Heart right ventricle (tissue), 16 donors: ENCODE data around the gene VPS51. TPM values are rescaled to one million over a fixed set of nuclear protein-coding genes. Genes with fewer than 3 reads are reported as not detected.
A peak's percentile ranks its signal among the peaks of the same experiment; 100 is the strongest.

Experiments used
- ATAC-seq, 8 donors: fragments of 200-7000 bp; cut with Tn5 transposase; one replicate each; pipeline ENCODE4 v1.9.1; 2020; ENCODE audit warnings: mild to moderate bottlenecking in 8 of 8, moderate library complexity in 8 of 8, moderate number of reproducible peaks in 1 of 8
- DNase-seq, 2 donors: peaks; one replicate each; pipeline ENCODE4 v3.0.0-alpha.2; 2020
- H3K27ac ChIP-seq, 10 donors: fragments of 200-600 bp; sonication (generic) in 2 of 10; one replicate each; pipeline versions ENCODE4 v1.5.0 to v1.8.0; 2020 to 2022; ENCODE audit warnings: mild to moderate bottlenecking in 3 of 10
- H3K27me3 ChIP-seq, 7 donors: fragments of 200-600 bp; one replicate each; pipeline ENCODE4 v1.8.0; 2021 to 2022; ENCODE audit warnings: mild to moderate bottlenecking in 2 of 7
- H3K36me3 ChIP-seq, 9 donors: fragments of 200-600 bp; sonication (generic) in 1 of 9; one replicate each; pipeline versions ENCODE4 v1.5.0 to v1.8.0; 2020 to 2022; ENCODE audit warnings: mild to moderate bottlenecking in 2 of 9
- H3K4me1 ChIP-seq, 9 donors: fragments of 200-600 bp; sonication (generic) in 1 of 9; one replicate each; pipeline versions ENCODE4 v1.5.0 to v1.8.0; 2020 to 2022; ENCODE audit warnings: mild to moderate bottlenecking in 4 of 9
- H3K4me3 ChIP-seq, 10 donors: fragments of 200-600 bp; sonication (generic) in 2 of 10; one replicate each; pipeline versions ENCODE4 v1.5.0 to v1.8.0; 2020 to 2022; ENCODE audit warnings: mild to moderate bottlenecking in 7 of 10, moderate library complexity in 2 of 10
- H3K9me3 ChIP-seq, 11 donors: fragments of 200-600 bp in 10 of 11; sonication (generic) in 2 of 11; one replicate each; pipeline versions ENCODE4 v1.5.0 to v1.8.0; 2013 to 2022; ENCODE audit warnings: mild to moderate bottlenecking in 2 of 11, control low read depth in 1 of 11, moderate library complexity in 1 of 11
- WGBS, 2 donors: extraction: QIAGEN DNeasy Blood & Tissue Kit; methylation state at CpG; one replicate each; pipeline ENCODE4 v1.1.7; 2013; ENCODE audit warnings: inconsistent platforms in 1 of 2; 5-methylcytosine and 5-hydroxymethylcytosine counted together
- intact Hi-C, 10 donors: fragments of 100-400 bp; cut with DNase I; formaldehyde crosslinking; loops; one replicate each; pipeline versions ENCODE4 v1.11.1 to v1.14.2; 2022
- polyA plus RNA-seq, 2 donors: library from polyadenylated mRNA; stranded (reverse); fragments of 200-250 nt; gene quantifications; one replicate each; pipeline ENCODE4 v1.2.3, GENCODE V29; 2013
- total RNA-seq, 10 donors: library from RNA; stranded (reverse); fragmentation: NEBNext Ultra II Directional in 3 of 10; extraction: Animal tissue kit (Norgen Biotek cat#: 25700) in 3 of 10; gene quantifications; one replicate each; pipeline versions ENCODE4 v1.2.1 to v1.2.4, GENCODE V29; 2021 to 2023
- TF ChIP-seq, protein P1 (sequence below), 9 donors: fragments of 200-600 bp; sonication (generic) in 2 of 9; IDR thresholded peaks; one replicate each; pipeline versions ENCODE4 v1.5.0 to v1.8.0; 2021 to 2022; ENCODE audit warnings: antibody characterized with exemption in 9 of 9, mild to moderate bottlenecking in 5 of 9, moderate library complexity in 1 of 9
- donor health status: Arrhythmogenic right ventricular cardiomyopathy.
- donor health status: ischemic (EF 13 %, LVEDD 7.1; RV severe dilation, severe dysfunction).
- donor health status: healthy with polysubstance abuse.
- donor health status: DM: no; HTN: yes; CAD: no.
- donor health status: DM: no; HTN: no; CAD: no.
- donor health status: ischemic (EF 25% LVEDD 6.9; RV normal size, moderate dysfunction).
- donor health status: ischemic (EF 25% LVEDD 5.7; RV mildly dilated, moderate dysfunction).
- donor health status: healthy.
- donor health status: DM: yes; HTN: yes; CAD: no.
- donor health status: Ischemic cardiomyopathy.
- donor health status: ischemic (EF 35%, LVEDD 5.7; RV mildly dilated, moderate dysfunction).
- donor health status: nonischemic (EF 11% LVEDD 7.7; RV severe dilation, severe dysfunction).
- donor health status: DM: yes; HTN: yes; CAD: no.
- donor health status: PGD.
- donor health status: ischemic (EF 29% LVEDD 5.4; RV normal size, mild dysfunction).
- donor health status: nonischemic (EF 23%, LVEDD 6.1; RV moderate dilation, normal function).

VPS51 gene
- total and polyA plus RNA-seq, 12 donors: 79.2 to 123 (median 100) TPM

DNA sequence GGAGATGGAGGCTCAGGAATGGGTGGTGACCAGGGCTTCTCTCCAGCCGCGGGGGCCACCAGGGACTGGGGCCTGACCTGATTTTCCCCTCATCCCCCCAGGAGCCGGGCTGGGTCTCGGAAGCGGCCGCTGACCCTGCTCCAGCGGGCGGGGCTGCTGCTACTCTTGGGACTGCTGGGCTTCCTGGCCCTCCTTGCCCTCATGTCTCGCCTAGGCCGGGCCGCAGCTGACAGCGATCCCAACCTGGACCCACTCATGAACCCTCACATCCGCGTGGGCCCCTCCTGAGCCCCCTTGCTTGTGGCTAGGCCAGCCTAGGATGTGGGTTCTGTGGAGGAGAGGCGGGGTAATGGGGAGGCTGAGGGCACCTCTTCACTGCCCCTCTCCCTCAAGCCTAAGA lies 8.2 kb upstream of the VPS51 start:
- ATAC-seq (no peak), DNase-seq (no peak)
- Histone ChIP-seq H3K9me3 (no peaks in the 10 kb centered on the region), H3K4me3 (no peak overlapping the region), H3K27ac (no peak overlapping the region), H3K4me1 (peaks cover 6 to 23% (median 20%) of the 10 kb centered on the region in 9 donors), H3K36me3 (peaks cover 0 to 52% (median 17%) of the 10 kb centered on the region in 9 donors), H3K27me3 (no peaks in the 10 kb centered on the region)
- intact Hi-C loops: loop anchor here in 3 of 10 donors (5.0 to 10.0 kb wide), 3 partner anchors 41 to 163 kb away; partner anchors contain the start of genes ARL2 (in 1 of the 3) and PPP2R5B (in 1 of the 3)
- 92% methylated on average over 15 of the region's 15 CpGs for WGBS, 2 donors
- TF ChIP-seq, protein P1, sequence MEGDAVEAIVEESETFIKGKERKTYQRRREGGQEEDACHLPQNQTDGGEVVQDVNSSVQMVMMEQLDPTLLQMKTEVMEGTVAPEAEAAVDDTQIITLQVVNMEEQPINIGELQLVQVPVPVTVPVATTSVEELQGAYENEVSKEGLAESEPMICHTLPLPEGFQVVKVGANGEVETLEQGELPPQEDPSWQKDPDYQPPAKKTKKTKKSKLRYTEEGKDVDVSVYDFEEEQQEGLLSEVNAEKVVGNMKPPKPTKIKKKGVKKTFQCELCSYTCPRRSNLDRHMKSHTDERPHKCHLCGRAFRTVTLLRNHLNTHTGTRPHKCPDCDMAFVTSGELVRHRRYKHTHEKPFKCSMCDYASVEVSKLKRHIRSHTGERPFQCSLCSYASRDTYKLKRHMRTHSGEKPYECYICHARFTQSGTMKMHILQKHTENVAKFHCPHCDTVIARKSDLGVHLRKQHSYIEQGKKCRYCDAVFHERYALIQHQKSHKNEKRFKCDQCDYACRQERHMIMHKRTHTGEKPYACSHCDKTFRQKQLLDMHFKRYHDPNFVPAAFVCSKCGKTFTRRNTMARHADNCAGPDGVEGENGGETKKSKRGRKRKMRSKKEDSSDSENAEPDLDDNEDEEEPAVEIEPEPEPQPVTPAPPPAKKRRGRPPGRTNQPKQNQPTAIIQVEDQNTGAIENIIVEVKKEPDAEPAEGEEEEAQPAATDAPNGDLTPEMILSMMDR (IDR thresholded peaks at IDR 0.05): no peak

DNA sequence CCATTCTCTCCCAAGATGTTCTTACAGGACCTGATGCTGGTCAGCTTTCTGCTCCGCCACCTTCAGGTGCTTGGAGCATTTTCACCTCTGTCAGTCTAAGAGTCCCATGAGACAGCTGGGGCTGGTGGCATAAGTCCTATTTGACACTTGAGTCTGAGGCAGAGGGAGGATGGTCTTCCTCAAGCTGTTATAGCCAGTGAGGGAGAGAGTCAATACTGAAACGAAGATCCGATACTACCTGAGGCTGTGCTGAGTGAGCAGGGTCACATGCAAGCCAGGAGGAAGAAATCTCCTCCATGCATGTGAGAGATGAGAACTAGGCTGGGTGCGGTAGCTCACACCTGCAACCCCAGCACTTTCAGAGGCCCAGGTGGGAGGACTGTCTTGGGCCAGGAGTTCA lies 6.4 kb upstream of the VPS51 start:
- TF ChIP-seq, protein P1 (IDR thresholded peaks at IDR 0.05): no peak
- no peak overlapping the region for H3K27ac ChIP-seq
- DNase-seq (no peak), ATAC-seq (no peak)
- H3K4me1 ChIP-seq: peaks cover 5 to 14% (median 11%) of the 10 kb centered on the region in 9 donors
- WGBS, 2 donors: 94 to 95% methylated on average over 4 of the region's 4 CpGs
- no peaks in the 10 kb centered on the region for H3K9me3 ChIP-seq
- no peaks in the 10 kb centered on the region for H3K27me3 ChIP-seq
- intact Hi-C loops: loop anchor here in 3 of 10 donors (5.0 to 10.0 kb wide), 3 partner anchors 42 to 165 kb away; partner anchors contain the start of genes ARL2 (in 1 of the 3) and PPP2R5B (in 1 of the 3)
- no peak overlapping the region for H3K4me3 ChIP-seq
- peaks cover 0 to 52% (median 17%) of the 10 kb centered on the region in 9 donors for H3K36me3 ChIP-seq

DNA sequence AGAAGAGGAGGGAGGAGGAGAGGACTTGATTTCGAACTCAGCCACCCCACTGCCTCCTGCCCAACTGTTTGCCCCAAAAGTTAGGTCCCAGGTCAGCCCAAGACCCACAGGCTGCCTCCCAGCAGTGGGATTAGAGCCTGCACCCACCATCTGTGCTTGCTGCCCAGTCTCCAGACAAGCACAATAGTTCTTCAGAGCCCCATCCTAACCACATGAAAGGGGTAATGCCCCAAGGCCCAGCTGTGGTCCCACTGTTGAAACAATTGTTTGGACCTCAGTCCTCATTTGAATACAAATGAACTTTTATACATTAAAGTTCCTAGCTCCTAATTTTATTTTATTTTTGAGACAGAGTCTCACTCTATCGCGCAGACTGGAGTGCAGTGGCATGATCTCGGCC lies 5.4 kb upstream of the VPS51 start:
- Histone ChIP-seq H3K36me3 (peaks cover 0 to 44% (median 17%) of the 10 kb centered on the region in 9 donors), H3K27me3 (no peaks in the 10 kb centered on the region), H3K4me3 (no peak overlapping the region), H3K9me3 (no peaks in the 10 kb centered on the region), H3K27ac (no peak overlapping the region), H3K4me1 (peaks cover 0 to 6% (median 2%) of the 10 kb centered on the region in 9 donors)
- TF ChIP-seq, protein P1 (IDR thresholded peaks at IDR 0.05): no peak
- ATAC-seq (no peak), DNase-seq (no peak)
- 97 to 98% methylated on average over 4 of the region's 4 CpGs for WGBS, 2 donors
- intact Hi-C loops: no loop called here

DNA sequence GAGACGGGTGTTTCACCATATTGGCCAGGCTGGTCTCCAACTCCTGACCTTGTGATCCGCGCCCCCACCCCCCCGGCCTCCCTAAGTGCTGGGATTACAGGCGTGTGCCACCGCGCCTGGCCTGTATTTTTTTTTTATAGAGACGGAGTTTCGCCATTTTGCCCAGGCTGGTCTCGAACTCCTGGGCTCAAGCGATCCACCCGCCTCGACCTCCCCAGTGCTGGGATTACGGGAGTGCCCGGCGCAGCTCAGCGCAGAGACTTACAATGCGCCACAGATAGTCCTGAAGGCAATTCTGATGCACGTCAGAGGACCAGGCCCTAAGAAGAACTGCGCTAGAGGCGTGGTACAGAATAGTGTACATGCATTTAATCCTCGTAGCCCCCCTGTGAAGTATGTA lies 587 bp upstream of the VPS51 start:
- DNase-seq: no peak
- ATAC-seq: peak in 2 of 8 donors; percentile 3 to 38
- peak overlapping the region; percentile 67 to 96 (median 93) for H3K27ac ChIP-seq
- peaks cover 4 to 26% (median 16%) of the 10 kb centered on the region in 9 donors for H3K4me1 ChIP-seq
- peak overlapping the region in 9 of 10 donors; percentile 75 to 94 (median 86) for H3K4me3 ChIP-seq
- TF ChIP-seq, protein P1 (IDR thresholded peaks at IDR 0.05): no peak
- 69 to 78% methylated on average over 22 of the region's 22 CpGs for WGBS, 2 donors
- no peaks in the 10 kb centered on the region for H3K9me3 ChIP-seq
- H3K27me3 ChIP-seq: no peaks in the 10 kb centered on the region
- peaks cover 0 to 28% (median 2%) of the 10 kb centered on the region in 9 donors for H3K36me3 ChIP-seq
- intact Hi-C loops: loop anchor here in 3 of 10 donors (5.0 kb wide), 3 partner anchors 68 to 738 kb away; partner anchors contain the start of genes ARL2 (in 1 of the 3), RPS6KA4 (in 1 of the 3) and SNX15 (in 1 of the 3)
